Thoracic aorta (tissue), 2 donors: ENCODE results near the gene MSI2. TPM values are rescaled to one million over a fixed set of nuclear protein-coding genes. Genes with fewer than 3 reads are reported as not detected.

Source experiments
- ATAC-seq: fragments of 150-250 bp; one replicate; pipeline ENCODE4 v1.8.0; 2017; ENCODE audit warnings: low read depth; ENCODE audit not compliant: insufficient number of reproducible peaks, low FRiP score
- DNase-seq: peaks from one replicate; pipeline ENCODE4 v3.0.0-alpha.2; 2020; ENCODE audit warnings: low spot score
- H3K27ac ChIP-seq, 2 donors: fragments of 200-600 bp; sonication (generic); 1 replicate in 1 of 2; 2 replicates in 1 of 2; pipeline ENCODE4 v1.5.1; 2016; ENCODE audit warnings: mild to moderate bottlenecking in 2 of 2, moderate library complexity in 2 of 2
- H3K27me3 ChIP-seq: fragments of 200-600 bp; sonication (generic); replicated peaks from 2 replicates; pipeline ENCODE4 v1.6.0; 2016; ENCODE audit warnings: mild to moderate bottlenecking; ENCODE audit not compliant: insufficient read depth
- H3K36me3 ChIP-seq: fragments of 200-600 bp; sonication (generic); one replicate; pipeline ENCODE4 v1.5.1; 2016
- H3K4me1 ChIP-seq, 2 donors: fragments of 200-600 bp; sonication (generic); 1 replicate in 1 of 2; 2 replicates in 1 of 2; pipeline versions ENCODE4 v1.5.1 to v1.6.0; 2016; ENCODE audit warnings: low read depth in 2 of 2, mild to moderate bottlenecking in 1 of 2; ENCODE audit not compliant: control insufficient read depth in 1 of 2
- H3K4me3 ChIP-seq: fragments of 200-600 bp; sonication (generic); 2 replicates; pipeline ENCODE4 v1.5.1; 2016; ENCODE audit warnings: mild to moderate bottlenecking
- H3K9me3 ChIP-seq: fragments of 200-600 bp; sonication (generic); 2 replicates; pipeline ENCODE4 v1.5.1; 2016
- total RNA-seq, 2 donors: library from RNA; depleted of rRNA; stranded (reverse); fragments of >200 nt; gene quantifications; one replicate each; pipeline versions ENCODE4 v1.1.0 to v1.2.3, GENCODE V29; 2016
- TF ChIP-seq, protein P1 (sequence below): fragments of 200-600 bp; sonication (generic); IDR thresholded peaks from one replicate; pipeline ENCODE4 v1.5.1; 2019; ENCODE audit warnings: antibody characterized with exemption

MSI2 gene
- total RNA-seq, 2 donors from 2014 or later = 32.1 to 46.2 TPM

GRCh38 chr17:57645950-57646665, 389.8 kb downstream of the MSI2 start:
- no peaks in the 10 kb centered on the region for H3K36me3 ChIP-seq
- DNase-seq (no peak), ATAC-seq (no peak)
- H3K27ac ChIP-seq = no peak overlapping the region
- no peak overlapping the region for H3K4me3 ChIP-seq
- TF ChIP-seq, protein P1, sequence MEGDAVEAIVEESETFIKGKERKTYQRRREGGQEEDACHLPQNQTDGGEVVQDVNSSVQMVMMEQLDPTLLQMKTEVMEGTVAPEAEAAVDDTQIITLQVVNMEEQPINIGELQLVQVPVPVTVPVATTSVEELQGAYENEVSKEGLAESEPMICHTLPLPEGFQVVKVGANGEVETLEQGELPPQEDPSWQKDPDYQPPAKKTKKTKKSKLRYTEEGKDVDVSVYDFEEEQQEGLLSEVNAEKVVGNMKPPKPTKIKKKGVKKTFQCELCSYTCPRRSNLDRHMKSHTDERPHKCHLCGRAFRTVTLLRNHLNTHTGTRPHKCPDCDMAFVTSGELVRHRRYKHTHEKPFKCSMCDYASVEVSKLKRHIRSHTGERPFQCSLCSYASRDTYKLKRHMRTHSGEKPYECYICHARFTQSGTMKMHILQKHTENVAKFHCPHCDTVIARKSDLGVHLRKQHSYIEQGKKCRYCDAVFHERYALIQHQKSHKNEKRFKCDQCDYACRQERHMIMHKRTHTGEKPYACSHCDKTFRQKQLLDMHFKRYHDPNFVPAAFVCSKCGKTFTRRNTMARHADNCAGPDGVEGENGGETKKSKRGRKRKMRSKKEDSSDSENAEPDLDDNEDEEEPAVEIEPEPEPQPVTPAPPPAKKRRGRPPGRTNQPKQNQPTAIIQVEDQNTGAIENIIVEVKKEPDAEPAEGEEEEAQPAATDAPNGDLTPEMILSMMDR = no peak
- H3K27me3 ChIP-seq = no peaks in the 10 kb centered on the region
- no peaks in the 10 kb centered on the region for H3K4me1 ChIP-seq
- H3K9me3 ChIP-seq = no peaks in the 10 kb centered on the region

DNA sequence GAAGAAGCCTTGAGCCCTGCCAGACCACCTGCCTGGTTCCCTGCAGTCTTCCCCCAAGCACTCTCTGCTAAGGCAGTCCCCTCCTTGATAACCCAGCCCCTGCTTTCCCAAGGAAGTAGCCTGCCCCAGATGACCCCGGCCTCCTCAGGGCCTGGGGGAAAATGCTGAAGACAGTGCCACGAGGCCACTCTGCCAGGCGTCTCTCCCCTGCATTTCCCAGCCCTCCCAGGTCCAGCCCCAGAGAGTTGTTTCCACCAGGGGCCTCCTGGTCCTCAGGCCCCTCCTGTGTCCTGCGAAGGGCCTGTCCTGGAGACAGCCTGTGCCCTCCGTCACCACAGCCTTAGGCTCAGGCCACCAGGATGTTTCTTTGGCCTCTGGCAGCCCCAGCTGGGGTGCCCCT, 392.4 kb downstream of the MSI2 start:
- Histone ChIP-seq H3K4me3 (no peak overlapping the region), H3K27ac (no peak overlapping the region), H3K36me3 (no peaks in the 10 kb centered on the region), H3K9me3 (no peaks in the 10 kb centered on the region), H3K27me3 (no peaks in the 10 kb centered on the region), H3K4me1 (no peaks in the 10 kb centered on the region)
- DNase-seq = no peak
- TF ChIP-seq, protein P1 = no peak
- ATAC-seq = no peak

- H3K36me3 ChIP-seq = no peaks in the 10 kb centered on the region
- H3K27ac ChIP-seq = no peak overlapping the region
- H3K4me3 ChIP-seq = no peak overlapping the region
- H3K27me3 ChIP-seq = no peaks in the 10 kb centered on the region
- H3K4me1 ChIP-seq = no peaks in the 10 kb centered on the region
- TF ChIP-seq, protein P1 = no peak
- ATAC-seq = no peak
- H3K9me3 ChIP-seq = no peaks in the 10 kb centered on the region
- DNase-seq = no peak
Observed at GRCh38 chr17:57649191-57649590, 392.9 kb downstream of the MSI2 start.

DNA sequence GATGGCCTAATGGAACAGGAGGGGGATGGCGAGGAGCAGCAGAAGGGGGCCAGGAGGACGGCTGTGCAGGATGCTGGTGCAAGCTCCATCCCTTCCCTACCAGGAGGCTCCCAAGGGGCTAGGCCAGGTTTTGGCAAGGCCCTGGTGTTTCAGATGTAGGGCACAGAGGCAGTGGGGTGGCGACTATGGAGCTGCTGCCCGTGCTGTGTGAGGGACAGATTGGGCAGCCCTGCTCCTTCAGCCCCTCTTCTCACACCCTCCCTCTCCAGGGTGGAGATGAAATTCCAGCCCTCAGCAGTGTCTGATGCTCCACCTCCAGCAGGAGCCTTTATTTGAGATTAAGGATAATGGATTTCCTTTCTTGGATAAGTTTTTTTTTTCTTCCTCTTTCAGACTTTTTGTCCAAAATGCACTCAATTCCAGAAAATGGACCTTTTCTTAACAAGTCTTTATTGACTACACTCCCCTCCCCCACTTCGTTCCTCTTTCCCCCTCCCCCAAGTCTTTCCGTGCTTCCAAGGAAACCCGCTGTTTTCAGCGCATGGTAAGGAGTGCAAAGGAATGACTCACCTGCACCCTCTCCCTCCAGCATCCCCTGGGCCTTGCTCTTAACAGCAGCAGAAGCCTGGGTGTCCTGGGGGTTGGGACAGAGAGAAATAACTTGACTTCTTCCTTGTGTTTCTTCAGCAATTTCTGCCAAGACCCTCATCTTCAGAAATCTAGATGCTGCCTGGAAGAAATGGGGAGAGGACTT, 393.6 kb downstream of the MSI2 start:
- H3K27ac ChIP-seq = no peak overlapping the region
- DNase-seq = no peak
- no peaks in the 10 kb centered on the region for H3K27me3 ChIP-seq
- no peaks in the 10 kb centered on the region for H3K9me3 ChIP-seq
- TF ChIP-seq, protein P1 = no peak
- no peaks in the 10 kb centered on the region for H3K4me1 ChIP-seq
- no peak for ATAC-seq
- no peak overlapping the region for H3K4me3 ChIP-seq
- H3K36me3 ChIP-seq = no peaks in the 10 kb centered on the region

DNA sequence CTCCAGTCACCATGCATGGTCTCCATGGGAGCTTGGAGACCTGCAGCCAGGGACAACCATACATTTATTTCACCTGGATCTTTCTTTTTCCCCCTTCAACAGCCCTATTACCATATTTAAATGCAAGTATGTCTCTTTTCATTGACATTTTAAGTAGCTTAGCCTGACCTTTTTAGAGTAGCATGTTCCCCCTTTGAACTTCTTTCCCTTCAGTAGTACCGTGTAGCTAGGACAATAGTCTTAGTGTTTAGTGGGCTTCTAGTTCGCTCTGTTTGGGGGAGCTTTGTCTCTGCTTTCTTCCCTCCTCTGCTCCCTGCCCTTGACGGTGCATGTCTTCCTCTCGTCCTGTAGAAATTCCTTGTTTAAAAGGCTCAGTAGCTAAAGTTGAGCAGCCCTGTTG, 394.2 kb downstream of the MSI2 start:
- Histone ChIP-seq H3K4me1 (no peaks in the 10 kb centered on the region), H3K4me3 (no peak overlapping the region), H3K27me3 (no peaks in the 10 kb centered on the region), H3K9me3 (no peaks in the 10 kb centered on the region), H3K27ac (no peak overlapping the region), H3K36me3 (no peaks in the 10 kb centered on the region)
- no peak for DNase-seq
- ATAC-seq = no peak
- TF ChIP-seq, protein P1 = no peak
